Stomach (tissue), 9 donors: Measurements from ENCODE around the gene ZCWPW1. TPM values are rescaled to one million over a fixed set of nuclear protein-coding genes. Genes with fewer than 3 reads are reported as not detected.

Source experiments
- DNase-seq, 2 donors: peaks; one replicate each; pipeline versions ENCODE4 v3.0.0 to v3.0.0-alpha.2; 2013 to 2019
- H3K27ac ChIP-seq, 5 donors: fragments of 200-600 bp in 4 of 5; sonication (generic) in 4 of 5; one replicate each; pipeline ENCODE4 v1.5.1; 2013 to 2019; ENCODE audit warnings: mild to moderate bottlenecking in 1 of 5, moderate library complexity in 1 of 5
- H3K27me3 ChIP-seq, 3 donors: fragments of 200-600 bp; sonication (generic); one replicate each; pipeline ENCODE4 v1.5.1; 2017 to 2019; ENCODE audit warnings: mixed run types in 1 of 3
- H3K36me3 ChIP-seq, 4 donors: fragments of 200-600 bp; sonication (generic); 1 replicate in 3 of 4; 2 replicates in 1 of 4; pipeline ENCODE4 v1.5.1; 2016 to 2019
- H3K4me1 ChIP-seq, 4 donors: fragments of 200-600 bp; sonication (generic); one replicate each; pipeline ENCODE4 v1.5.1; 2016 to 2019
- H3K4me3 ChIP-seq, 4 donors: fragments of 200-600 bp; sonication (generic) in 3 of 4; one replicate each; pipeline ENCODE4 v1.5.1; 2016 to 2019; ENCODE audit warnings: mild to moderate bottlenecking in 1 of 4
- H3K9me3 ChIP-seq, 4 donors: fragments of 200-600 bp; sonication (generic); one replicate each; pipeline ENCODE4 v1.5.1; 2016 to 2019
- EP300 ChIP-seq: sonication (generic); formaldehyde crosslinking; IDR thresholded peaks from one replicate; pipeline ENCODE4 v1.6.1; 2017; ENCODE audit warnings: antibody characterized with exemption
- POLR2A ChIP-seq, 4 donors: fragments of 450-650 bp; IDR thresholded peaks; one replicate each; pipeline ENCODE4 v1.6.1; 2016; ENCODE audit warnings: antibody characterized with exemption in 4 of 4, control low read depth in 2 of 4, mild to moderate bottlenecking in 1 of 4, moderate library complexity in 1 of 4
- POLR2AphosphoS5 ChIP-seq, 3 donors: sonication (generic); formaldehyde crosslinking; IDR thresholded peaks; one replicate each; pipeline ENCODE4 v1.6.1; 2016; ENCODE audit warnings: antibody characterized with exemption in 3 of 3
- WGBS, 5 donors: extraction: QIAGEN DNeasy Blood & Tissue Kit in 3 of 5; methylation state at CpG; one replicate each; pipeline versions ENCODE4 v1.1.5 to v1.1.7; 2013 to 2018; 5-methylcytosine and 5-hydroxymethylcytosine counted together
- intact Hi-C: fragments of 100-400 bp; cut with DNase I; formaldehyde crosslinking; loops from one replicate; pipeline ENCODE4 v1.15.1; 2023; ENCODE audit warnings: low total_unique reads
- polyA plus RNA-seq, 3 donors: library from polyadenylated mRNA; stranded (reverse); fragments of 200-250 nt; gene quantifications; one replicate each; pipeline ENCODE4 v1.2.3, GENCODE V29; 2013
- total RNA-seq, 5 donors: library from RNA; depleted of rRNA; stranded (reverse); fragments of >200 nt; gene quantifications; one replicate each; pipeline versions ENCODE4 v1.1.0 to v1.2.3, GENCODE V29; 2014 to 2016
- TF ChIP-seq, protein P1 (sequence below), 7 experiments: fragments of 450-650 bp in 4 of 7; fragments of 200-600 bp in 3 of 7; sonication (generic) in 3 of 7; IDR thresholded peaks; one replicate each; pipeline ENCODE4 v1.5.1; 2016 to 2019; ENCODE audit warnings: antibody characterized with exemption in 7 of 7, control low read depth in 2 of 7, mild to moderate bottlenecking in 1 of 7
- donor health status: healthy with polysubstance abuse.
- donor health status: Bipolar disorder and iron deficiency.
- donor health status: healthy.

The ZCWPW1 gene
- total and polyA plus RNA-seq, 8 donors = 0.89 to 44.3 (median 5.2) TPM; not detected in 1

DNA sequence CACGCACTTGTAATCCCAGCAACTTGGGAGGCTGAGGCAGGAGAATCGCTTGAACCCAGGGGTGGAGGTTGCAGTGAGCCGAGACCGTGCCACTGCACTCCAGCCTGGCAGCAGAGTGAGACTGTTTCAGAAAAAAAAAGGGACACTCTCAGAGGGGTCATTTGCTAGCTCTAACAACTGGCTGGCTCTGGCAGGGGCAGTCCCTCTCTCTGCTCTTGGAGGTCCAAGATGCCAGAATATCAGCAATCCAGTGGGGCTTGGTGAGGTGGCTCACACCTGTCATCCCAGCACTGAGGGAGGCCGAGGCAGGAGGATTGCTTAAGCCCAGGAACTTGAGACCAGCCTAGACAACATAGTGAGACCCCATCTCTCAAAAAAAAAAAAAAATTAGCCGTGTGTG is 57.8 kb downstream of the ZCWPW1 start:
- Histone ChIP-seq H3K4me1 (peaks cover 0 to 42% (median 0%) of the 10 kb centered on the region in 4 donors), H3K9me3 (no peaks in the 10 kb centered on the region), H3K36me3 (peaks cover 0 to 21% (median 8%) of the 10 kb centered on the region in 4 donors), H3K4me3 (no peak overlapping the region), H3K27me3 (no peaks in the 10 kb centered on the region), H3K27ac (peak overlapping the region in 1 of 5 donors; percentile 83)
- no peak for DNase-seq
- TF ChIP-seq EP300 = no peak
- TF ChIP-seq, protein P1, sequence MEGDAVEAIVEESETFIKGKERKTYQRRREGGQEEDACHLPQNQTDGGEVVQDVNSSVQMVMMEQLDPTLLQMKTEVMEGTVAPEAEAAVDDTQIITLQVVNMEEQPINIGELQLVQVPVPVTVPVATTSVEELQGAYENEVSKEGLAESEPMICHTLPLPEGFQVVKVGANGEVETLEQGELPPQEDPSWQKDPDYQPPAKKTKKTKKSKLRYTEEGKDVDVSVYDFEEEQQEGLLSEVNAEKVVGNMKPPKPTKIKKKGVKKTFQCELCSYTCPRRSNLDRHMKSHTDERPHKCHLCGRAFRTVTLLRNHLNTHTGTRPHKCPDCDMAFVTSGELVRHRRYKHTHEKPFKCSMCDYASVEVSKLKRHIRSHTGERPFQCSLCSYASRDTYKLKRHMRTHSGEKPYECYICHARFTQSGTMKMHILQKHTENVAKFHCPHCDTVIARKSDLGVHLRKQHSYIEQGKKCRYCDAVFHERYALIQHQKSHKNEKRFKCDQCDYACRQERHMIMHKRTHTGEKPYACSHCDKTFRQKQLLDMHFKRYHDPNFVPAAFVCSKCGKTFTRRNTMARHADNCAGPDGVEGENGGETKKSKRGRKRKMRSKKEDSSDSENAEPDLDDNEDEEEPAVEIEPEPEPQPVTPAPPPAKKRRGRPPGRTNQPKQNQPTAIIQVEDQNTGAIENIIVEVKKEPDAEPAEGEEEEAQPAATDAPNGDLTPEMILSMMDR (IDR thresholded peaks at IDR 0.05) = no peak
- TF ChIP-seq POLR2AphosphoS5 (IDR thresholded peaks at IDR 0.05) = no peak
- intact Hi-C loops = no loop called here
- 76 to 91% (median 78%) methylated on average over 6 of the region's 6 CpGs for WGBS, 5 donors

DNA sequence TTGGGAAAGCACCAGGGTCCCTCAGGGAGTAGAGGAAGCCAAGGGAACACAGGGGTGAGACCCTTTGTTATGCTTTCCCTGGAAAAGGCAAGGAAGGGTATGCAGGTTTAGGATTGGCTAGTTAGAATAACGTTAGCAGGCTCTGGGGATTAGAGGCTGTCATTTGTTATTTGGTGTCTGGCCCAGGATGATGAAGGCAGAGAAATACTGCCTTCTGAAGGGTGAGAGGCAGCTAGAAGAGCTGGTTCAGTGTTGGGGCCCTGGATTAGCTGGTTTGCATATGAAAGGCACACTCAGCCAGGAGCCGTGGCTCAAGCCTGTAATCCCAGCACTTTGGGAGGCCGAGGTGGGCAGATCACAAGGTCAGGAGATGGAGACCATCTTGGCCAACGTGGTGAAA is 58.2 kb downstream of the ZCWPW1 start:
- 2 to 45% (median 34%) methylated on average over 4 of the region's 4 CpGs for WGBS, 5 donors
- Histone ChIP-seq H3K4me1 (peaks cover 0 to 46% (median 0%) of the 10 kb centered on the region in 4 donors), H3K4me3 (no peak overlapping the region), H3K36me3 (peaks cover 0 to 21% (median 8%) of the 10 kb centered on the region in 4 donors), H3K9me3 (no peaks in the 10 kb centered on the region), H3K27me3 (no peaks in the 10 kb centered on the region), H3K27ac (peak overlapping the region in 4 of 5 donors; percentile 58 to 83 (median 73))
- no peak for DNase-seq
- intact Hi-C loops = no loop called here
- no peak for TF ChIP-seq POLR2A (IDR thresholded peaks at IDR 0.05)
- TF ChIP-seq EP300 = no peak

DNA sequence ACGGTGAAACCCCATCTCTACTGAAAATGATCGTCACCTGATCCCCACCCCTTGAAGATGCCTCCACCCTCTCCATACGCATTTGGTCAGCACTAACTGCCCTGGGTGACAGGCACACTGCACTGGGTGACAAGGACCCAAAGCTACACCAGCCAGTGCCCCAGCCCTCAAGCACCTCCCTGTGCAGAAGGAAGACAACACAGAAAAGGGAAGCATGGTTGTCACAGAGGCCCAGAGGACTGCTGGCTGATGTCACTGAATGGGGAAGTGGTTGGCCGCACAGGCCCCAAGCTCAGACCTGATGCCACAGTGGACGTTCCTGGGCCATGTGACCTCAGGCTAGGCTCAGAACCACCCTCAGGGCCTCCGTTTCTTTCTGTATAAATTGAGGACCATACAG is 59.4 kb downstream of the ZCWPW1 start:
- Histone ChIP-seq H3K9me3 (no peaks in the 10 kb centered on the region), H3K4me3 (no peak overlapping the region), H3K36me3 (peaks cover 0 to 28% (median 17%) of the 10 kb centered on the region in 4 donors), H3K27me3 (no peaks in the 10 kb centered on the region), H3K27ac (peak overlapping the region in 4 of 5 donors; percentile 58 to 83 (median 73)), H3K4me1 (peaks cover 0 to 46% (median 0%) of the 10 kb centered on the region in 4 donors)
- intact Hi-C loops = no loop called here
- peak in 2 of 3 donors; percentile 31 to 44 for TF ChIP-seq POLR2AphosphoS5 (IDR thresholded peaks at IDR 0.05)
- no peak for TF ChIP-seq POLR2A (IDR thresholded peaks at IDR 0.05)
- no peak for TF ChIP-seq EP300
- 60 to 80% (median 62%) methylated on average over 5 to 6 of the region's 6 CpGs for WGBS, 5 donors
- DNase-seq = peak; percentile 58 to 67

DNA sequence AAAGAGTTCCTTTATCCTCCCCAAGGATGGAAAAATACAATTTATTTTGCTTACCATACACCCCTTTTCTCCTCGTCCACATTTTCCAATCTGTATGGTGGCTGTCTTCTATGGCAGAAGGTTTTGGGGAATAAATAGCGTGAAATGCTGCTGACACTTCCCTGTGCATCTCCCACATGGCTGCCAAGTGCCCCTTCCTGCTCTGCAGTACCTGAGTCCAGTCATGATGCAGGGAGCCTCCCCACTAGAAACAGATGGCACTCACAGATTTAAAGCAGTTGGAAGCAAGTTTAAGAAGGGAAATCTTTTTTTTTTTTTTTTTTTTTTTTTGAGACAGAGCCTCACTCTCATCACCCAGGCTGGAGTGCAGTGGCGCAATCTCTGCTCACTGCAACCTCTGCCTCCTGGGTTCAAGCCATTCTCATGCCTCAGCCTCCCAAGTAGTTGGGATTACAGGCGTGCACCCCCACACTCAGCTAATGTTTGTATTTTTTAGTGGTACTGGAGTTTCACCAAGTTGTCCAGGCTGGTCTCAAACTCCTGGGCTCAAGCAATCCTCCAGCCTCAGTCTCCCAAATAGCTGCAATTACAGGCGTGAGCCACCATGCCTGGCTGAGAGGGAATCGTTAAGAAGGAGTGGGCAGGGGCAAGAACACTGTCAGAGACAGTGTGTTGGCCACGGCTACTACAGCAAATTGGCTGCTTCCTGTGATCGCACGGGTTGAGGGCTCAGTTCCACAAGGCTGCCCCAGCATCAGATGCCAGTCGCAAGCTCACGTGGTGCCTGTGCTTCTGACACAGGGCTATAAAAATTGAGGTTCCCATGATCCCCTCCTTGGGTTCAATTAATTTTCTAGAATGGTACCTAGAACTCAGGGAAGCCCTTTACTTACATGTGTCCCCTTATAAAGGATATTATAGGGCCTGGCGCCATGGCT is 60.6 kb downstream of the ZCWPW1 start:
- Histone ChIP-seq H3K4me3 (no peak overlapping the region), H3K9me3 (no peaks in the 10 kb centered on the region), H3K27me3 (no peaks in the 10 kb centered on the region), H3K27ac (peak overlapping the region in 4 of 5 donors; percentile 16 to 83 (median 70)), H3K36me3 (peaks cover 0 to 39% (median 28%) of the 10 kb centered on the region in 4 donors), H3K4me1 (peaks cover 0 to 39% (median 0%) of the 10 kb centered on the region in 4 donors)
- 74 to 89% (median 85%) methylated on average over 9 to 12 of the region's 12 CpGs for WGBS, 5 donors
- no peak for DNase-seq
- intact Hi-C loops = no loop called here
- TF ChIP-seq, protein P1 (IDR thresholded peaks at IDR 0.05) = no peak
- TF ChIP-seq POLR2AphosphoS5 (IDR thresholded peaks at IDR 0.05) = no peak
- TF ChIP-seq EP300 = no peak
- no peak for TF ChIP-seq POLR2A (IDR thresholded peaks at IDR 0.05)

DNA sequence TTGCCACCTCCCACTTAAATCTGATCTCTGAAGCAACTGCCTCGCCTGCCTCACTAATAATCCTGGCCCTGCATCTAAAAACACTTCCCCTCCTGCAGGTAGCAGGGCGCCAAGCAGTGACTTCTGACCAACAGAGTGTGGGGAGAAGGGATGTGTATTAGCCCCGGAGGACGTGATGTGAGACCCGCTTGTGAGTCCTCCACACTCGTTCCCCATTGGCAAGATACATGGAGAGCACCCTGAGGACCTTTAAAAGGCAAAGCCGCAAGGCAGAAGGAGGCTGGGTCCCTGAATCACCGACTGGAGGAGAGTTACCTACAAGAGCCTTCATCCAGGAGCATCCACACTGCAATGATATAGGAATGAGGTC is 61.3 kb downstream of the ZCWPW1 start:
- DNase-seq = no peak
- H3K27ac ChIP-seq = peak overlapping the region in 3 of 5 donors; percentile 16 to 81 (median 51)
- H3K9me3 ChIP-seq = no peaks in the 10 kb centered on the region
- WGBS, 5 donors = 90 to 97% (median 94%) methylated on average over 8 of the region's 8 CpGs
- no peak overlapping the region for H3K4me3 ChIP-seq
- peaks cover 0 to 32% (median 0%) of the 10 kb centered on the region in 4 donors for H3K4me1 ChIP-seq
- H3K27me3 ChIP-seq = no peaks in the 10 kb centered on the region
- peaks cover under 1 to 46% (median 35%) of the 10 kb centered on the region in 4 donors for H3K36me3 ChIP-seq
- TF ChIP-seq EP300 (no peak), POLR2AphosphoS5 (IDR thresholded peaks at IDR 0.05) (no peak), POLR2A (IDR thresholded peaks at IDR 0.05) (no peak)
- TF ChIP-seq, protein P1 (IDR thresholded peaks at IDR 0.05) = no peak
- intact Hi-C loops = no loop called here
